ENCODE measurements around the gene ZNF736.

Gene ZNF736

DNA sequence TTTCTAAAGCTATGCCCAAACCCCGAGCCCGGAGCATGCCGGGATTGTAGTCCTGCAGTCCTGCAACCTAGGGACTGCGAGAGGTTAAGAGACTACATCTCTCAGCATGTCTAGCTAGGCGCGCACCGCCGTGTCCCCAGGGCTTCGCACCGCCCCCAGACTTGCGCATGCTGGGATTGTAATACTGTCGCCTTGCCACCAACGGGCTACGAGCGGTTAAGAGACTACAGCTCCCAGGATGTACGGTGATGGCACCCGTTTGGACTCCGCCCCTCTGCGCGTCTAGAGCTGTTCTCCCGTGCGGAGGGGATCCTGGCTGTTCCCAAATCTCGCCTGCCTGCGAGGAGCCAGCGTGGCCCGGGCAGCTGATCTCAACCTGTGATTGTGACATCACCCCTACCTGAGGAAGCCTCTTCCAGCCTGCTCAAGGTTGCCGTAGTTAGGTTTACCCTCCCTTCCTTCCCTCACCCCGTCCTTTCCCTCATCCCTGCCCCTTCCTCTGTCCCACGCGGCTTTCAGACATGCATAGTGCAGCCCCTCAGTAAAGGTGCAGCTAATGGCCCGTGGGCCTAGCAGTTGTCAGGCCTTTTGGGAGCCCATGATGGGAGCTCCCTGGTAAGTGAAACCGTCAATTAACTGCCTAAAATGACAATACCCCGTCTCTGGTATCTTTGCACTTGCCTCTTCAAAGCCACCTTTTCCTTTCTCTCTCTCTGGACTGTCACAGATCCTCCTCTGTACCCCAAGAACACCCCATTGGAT lies 6.3 kb upstream of the ZNF736 start:
- Histone ChIP-seq H3K4me2 (ENCODE audit: low read length) (peak overlapping the region; percentile 92), H3K9me2 (ENCODE audit: low read depth, low read length) (no peaks in the 10 kb centered on the region), H4K20me1 (ENCODE audit: insufficient read depth, low read length) (no peaks in the 10 kb centered on the region), H3K4me1 (ENCODE audit: insufficient read depth, low read length, severe bottlenecking) (peaks cover 42% of the 10 kb centered on the region), H3K9me3 (ENCODE audit: low read length) (0 out of 2 replicates have a peak, but pooled peaks cover 3% of the 10 kb centered on the region), H2AFZ (ENCODE audit: low read length) (peak overlapping the region; percentile 63), H3K9ac (ENCODE audit: low read length) (peak overlapping the region; percentile 93), H3K79me2 (ENCODE audit: insufficient read depth, low read length) (no peaks in the 10 kb centered on the region), H3K27ac (ENCODE audit: low read depth, low read length, poor library complexity, severe bottlenecking) (peak overlapping the region; percentile 84), H3F3A (ENCODE audit: insufficient read depth, low read length) (no peaks in the 10 kb centered on the region), H3K27me3 (ENCODE audit: insufficient read depth, low read length) (no peaks in the 10 kb centered on the region), H3K36me3 (ENCODE audit: insufficient read depth, low read length) (peaks cover 10% of the 10 kb centered on the region), H3K4me3 (ENCODE audit: low read depth, low read length, poor library complexity, severe bottlenecking) (peak overlapping the region; percentile 93)
- TF ChIP-seq CTCF (IDR thresholded peaks at IDR 0.05; ENCODE audit: low read length) (no peak), EZH2 (IDR thresholded peaks at IDR 0.05; ENCODE audit: borderline replicate concordance, low read length) (no peak)

DNA sequence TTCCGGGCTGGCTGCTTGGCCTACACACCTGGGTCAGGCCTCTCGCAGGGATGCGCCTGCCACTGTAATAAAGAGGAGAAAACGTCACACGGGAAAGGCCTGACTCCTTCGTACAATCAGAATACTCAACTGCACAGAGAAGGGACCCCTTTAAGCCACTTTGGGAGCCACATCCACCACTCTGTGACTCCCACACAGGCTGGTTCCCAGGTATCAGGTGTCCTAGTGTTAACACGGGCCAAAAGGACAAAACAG lies 5.8 kb upstream of the ZNF736 start:
- Histone ChIP-seq H3K27ac (ENCODE audit: low read depth, low read length, poor library complexity, severe bottlenecking) (peak overlapping the region; percentile 54), H3F3A (ENCODE audit: insufficient read depth, low read length) (no peaks in the 10 kb centered on the region), H3K9ac (ENCODE audit: low read length) (peak overlapping the region; percentile 93), H3K4me3 (ENCODE audit: low read depth, low read length, poor library complexity, severe bottlenecking) (peak overlapping the region; percentile 93), H4K20me1 (ENCODE audit: insufficient read depth, low read length) (no peaks in the 10 kb centered on the region), H3K79me2 (ENCODE audit: insufficient read depth, low read length) (no peaks in the 10 kb centered on the region), H3K4me2 (ENCODE audit: low read length) (peak overlapping the region; percentile 92), H3K9me3 (ENCODE audit: low read length) (0 out of 2 replicates have a peak, but pooled peaks cover 3% of the 10 kb centered on the region), H3K4me1 (ENCODE audit: insufficient read depth, low read length, severe bottlenecking) (peaks cover 42% of the 10 kb centered on the region), H3K36me3 (ENCODE audit: insufficient read depth, low read length) (peaks cover 10% of the 10 kb centered on the region), H3K9me2 (ENCODE audit: low read depth, low read length) (no peaks in the 10 kb centered on the region), H3K27me3 (ENCODE audit: insufficient read depth, low read length) (no peaks in the 10 kb centered on the region), H2AFZ (ENCODE audit: low read length) (peak overlapping the region; percentile 63)
- TF ChIP-seq EZH2 (IDR thresholded peaks at IDR 0.05; ENCODE audit: borderline replicate concordance, low read length) (no peak), CTCF (IDR thresholded peaks at IDR 0.05; ENCODE audit: low read length) (no peak)

DNA sequence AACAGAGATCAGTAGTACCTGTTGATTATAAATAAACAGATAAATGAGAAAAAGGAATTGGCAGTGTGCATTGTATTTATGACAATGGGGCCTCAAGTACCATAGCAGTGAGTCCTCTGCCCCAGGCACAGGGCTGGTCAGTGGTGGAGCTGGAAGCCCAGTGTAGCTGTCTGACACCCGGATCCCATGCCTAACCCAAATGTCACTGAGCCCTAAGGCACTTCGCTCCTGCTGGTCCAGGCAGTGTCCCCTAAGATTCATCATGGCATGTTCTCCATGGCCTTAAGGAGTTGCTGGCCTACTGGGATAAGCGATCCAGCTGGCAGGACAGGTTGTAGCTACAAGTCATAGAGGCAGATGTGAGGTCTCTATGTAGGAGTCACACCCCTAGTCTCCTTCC lies 3.3 kb upstream of the ZNF736 start:
- no peaks in the 10 kb centered on the region for H3K9me3 ChIP-seq (ENCODE audit: low read length)
- TF ChIP-seq EZH2 (IDR thresholded peaks at IDR 0.05; ENCODE audit: borderline replicate concordance, low read length) (no peak), CTCF (IDR thresholded peaks at IDR 0.05; ENCODE audit: low read length) (no peak)
- H4K20me1 ChIP-seq (ENCODE audit: insufficient read depth, low read length), result no peaks in the 10 kb centered on the region

More for the DNA sequence above, 3.3 kb upstream of the ZNF736 start:
- Histone ChIP-seq H3K9ac (ENCODE audit: low read length) (no peak overlapping the region), H3K36me3 (ENCODE audit: insufficient read depth, low read length) (peaks cover 15% of the 10 kb centered on the region), H3K9me2 (ENCODE audit: low read depth, low read length) (no peaks in the 10 kb centered on the region), H3F3A (ENCODE audit: insufficient read depth, low read length) (no peaks in the 10 kb centered on the region), H3K27me3 (ENCODE audit: insufficient read depth, low read length) (no peaks in the 10 kb centered on the region), H3K4me2 (ENCODE audit: low read length) (no peak overlapping the region), H3K4me1 (ENCODE audit: insufficient read depth, low read length, severe bottlenecking) (peaks cover 45% of the 10 kb centered on the region), H2AFZ (ENCODE audit: low read length) (no peak overlapping the region), H3K79me2 (ENCODE audit: insufficient read depth, low read length) (peaks cover 15% of the 10 kb centered on the region), H3K27ac (ENCODE audit: low read depth, low read length, poor library complexity, severe bottlenecking) (no peak overlapping the region), H3K4me3 (ENCODE audit: low read depth, low read length, poor library complexity, severe bottlenecking) (no peak overlapping the region)
